ENCODE data around the gene KIF1A.

Gene KIF1A

DNA sequence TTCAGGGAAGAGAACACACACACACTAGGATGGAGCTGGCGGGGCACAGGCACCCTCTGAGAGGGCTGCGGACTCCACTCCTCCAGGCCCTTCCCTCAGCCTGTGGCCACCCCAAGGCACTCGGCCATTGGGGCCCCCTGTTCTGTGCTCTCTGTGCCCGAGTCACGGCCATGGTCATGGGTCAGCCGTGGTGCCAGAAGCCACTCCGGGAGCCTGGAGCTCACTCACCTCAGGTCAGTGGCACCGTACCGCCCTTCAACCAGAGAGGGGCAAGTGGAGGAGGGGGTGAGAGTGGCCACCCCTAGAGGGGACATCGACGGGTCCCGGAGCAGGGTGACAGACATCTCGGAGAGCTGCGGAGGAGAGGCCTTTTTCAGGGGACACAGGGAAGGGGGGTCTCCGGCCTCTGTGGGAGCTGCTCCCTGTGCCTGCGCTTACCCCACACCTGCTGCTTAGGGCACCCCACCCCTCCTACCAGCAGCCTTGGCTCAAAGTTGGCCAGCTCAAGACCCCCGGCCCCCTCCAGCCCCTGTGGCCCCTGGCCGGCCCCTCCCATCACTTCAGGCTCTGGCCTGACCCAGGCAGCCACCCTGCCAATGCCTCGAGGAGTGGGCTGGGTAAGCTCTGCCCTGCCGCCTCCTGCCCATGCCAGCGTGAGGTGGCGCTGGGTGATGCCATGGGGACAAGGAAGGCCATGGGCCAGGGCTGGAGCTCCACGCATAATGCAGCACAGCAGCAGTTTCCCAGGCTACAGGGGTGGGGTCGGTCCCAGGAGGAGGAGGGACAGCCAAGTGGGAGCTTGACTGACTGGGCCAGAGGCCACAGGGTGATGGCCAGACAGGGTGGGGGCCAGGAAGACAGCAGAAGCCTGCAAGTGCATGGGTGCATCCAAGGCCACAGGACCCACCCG is 99.1 kb downstream of the KIF1A start:
- H3K4me3 ChIP-seq (ENCODE audit: low read length): no peak overlapping the region
- TF ChIP-seq, protein P1, sequence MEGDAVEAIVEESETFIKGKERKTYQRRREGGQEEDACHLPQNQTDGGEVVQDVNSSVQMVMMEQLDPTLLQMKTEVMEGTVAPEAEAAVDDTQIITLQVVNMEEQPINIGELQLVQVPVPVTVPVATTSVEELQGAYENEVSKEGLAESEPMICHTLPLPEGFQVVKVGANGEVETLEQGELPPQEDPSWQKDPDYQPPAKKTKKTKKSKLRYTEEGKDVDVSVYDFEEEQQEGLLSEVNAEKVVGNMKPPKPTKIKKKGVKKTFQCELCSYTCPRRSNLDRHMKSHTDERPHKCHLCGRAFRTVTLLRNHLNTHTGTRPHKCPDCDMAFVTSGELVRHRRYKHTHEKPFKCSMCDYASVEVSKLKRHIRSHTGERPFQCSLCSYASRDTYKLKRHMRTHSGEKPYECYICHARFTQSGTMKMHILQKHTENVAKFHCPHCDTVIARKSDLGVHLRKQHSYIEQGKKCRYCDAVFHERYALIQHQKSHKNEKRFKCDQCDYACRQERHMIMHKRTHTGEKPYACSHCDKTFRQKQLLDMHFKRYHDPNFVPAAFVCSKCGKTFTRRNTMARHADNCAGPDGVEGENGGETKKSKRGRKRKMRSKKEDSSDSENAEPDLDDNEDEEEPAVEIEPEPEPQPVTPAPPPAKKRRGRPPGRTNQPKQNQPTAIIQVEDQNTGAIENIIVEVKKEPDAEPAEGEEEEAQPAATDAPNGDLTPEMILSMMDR (conservative IDR thresholded peaks at IDR 0.05; ENCODE audit: low read depth, low read length): no peak
- DNase-seq (ENCODE audit: low read depth): no peak

DNA sequence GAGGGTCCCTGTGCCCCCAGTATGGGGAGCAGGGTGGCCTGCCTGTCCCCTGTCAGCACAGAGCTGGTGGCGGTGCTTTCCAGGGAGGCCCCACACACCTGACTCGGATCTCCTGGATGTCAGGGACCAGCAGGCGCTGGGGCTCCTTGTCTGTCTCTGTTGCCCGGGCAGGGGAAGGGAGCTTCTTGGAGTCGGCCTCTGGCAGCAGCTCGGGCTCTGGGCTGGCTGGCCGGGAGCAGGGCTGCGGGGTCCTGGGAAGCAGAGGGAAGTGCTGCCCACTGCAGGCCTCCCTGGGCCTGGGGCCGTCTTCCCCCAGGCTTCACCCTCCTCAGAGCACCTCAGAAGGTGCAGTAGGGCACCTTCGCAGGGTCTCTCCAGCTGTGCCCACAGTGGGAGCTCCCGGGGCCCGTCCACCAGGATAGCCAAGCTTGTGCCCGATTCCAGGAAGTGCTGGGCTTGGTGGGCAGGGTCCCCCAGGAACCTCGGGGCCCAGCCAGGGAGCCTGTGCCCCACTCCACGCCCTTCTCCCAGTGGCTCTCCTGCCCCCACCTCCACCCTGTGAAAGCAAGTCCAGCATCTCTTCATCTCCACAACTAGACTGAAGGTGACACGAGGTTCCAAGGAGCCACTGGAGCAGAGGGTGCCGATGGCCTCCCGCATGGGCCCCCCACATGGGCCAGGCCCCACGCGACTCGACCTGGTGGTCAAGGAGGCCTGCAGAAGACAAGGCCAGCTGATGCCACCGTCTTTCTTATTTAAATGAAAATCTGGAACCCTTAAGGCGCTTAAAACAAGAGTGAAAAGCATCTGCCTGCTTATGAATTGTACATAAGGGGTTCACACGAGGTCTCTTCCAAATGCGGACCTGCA is 100.1 kb downstream of the KIF1A start:
- H3K4me3 ChIP-seq (ENCODE audit: low read length): no peak overlapping the region
- DNase-seq (ENCODE audit: low read depth): no peak
- TF ChIP-seq, protein P1 (conservative IDR thresholded peaks at IDR 0.05; ENCODE audit: low read depth, low read length): no peak

DNA sequence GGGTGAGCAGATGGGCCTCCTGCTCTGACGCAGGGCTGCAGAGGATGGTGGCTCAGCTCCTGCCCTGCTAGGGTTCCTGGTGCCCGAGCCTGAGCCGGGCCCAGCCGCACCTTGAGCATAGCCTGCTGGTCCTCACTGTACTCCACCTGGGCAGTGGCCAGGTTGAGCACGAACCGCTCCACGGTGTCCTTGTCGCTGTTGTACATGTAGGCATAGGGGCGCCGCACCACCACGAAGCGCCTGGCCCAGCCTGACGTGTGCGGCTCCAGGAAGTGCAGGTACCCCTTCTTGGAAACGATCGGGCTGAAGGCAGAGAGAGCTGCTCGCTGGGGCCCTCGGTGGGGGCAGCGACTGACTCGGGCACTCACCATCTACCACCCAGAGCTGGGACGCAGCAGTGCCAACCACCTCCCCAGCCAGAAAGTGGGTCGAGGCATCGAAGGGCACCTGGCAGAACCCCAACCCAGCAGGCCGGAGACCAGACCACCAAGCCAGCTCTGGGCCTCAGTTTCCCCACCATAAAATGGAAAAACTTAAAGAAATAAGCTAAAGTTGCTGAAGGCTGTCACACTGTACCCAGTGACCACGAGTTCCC is 101.0 kb downstream of the KIF1A start:
- H3K4me3 ChIP-seq (ENCODE audit: low read length): no peak overlapping the region
- DNase-seq (ENCODE audit: low read depth): no peak
- TF ChIP-seq, protein P1 (conservative IDR thresholded peaks at IDR 0.05; ENCODE audit: low read depth, low read length): no peak

DNA sequence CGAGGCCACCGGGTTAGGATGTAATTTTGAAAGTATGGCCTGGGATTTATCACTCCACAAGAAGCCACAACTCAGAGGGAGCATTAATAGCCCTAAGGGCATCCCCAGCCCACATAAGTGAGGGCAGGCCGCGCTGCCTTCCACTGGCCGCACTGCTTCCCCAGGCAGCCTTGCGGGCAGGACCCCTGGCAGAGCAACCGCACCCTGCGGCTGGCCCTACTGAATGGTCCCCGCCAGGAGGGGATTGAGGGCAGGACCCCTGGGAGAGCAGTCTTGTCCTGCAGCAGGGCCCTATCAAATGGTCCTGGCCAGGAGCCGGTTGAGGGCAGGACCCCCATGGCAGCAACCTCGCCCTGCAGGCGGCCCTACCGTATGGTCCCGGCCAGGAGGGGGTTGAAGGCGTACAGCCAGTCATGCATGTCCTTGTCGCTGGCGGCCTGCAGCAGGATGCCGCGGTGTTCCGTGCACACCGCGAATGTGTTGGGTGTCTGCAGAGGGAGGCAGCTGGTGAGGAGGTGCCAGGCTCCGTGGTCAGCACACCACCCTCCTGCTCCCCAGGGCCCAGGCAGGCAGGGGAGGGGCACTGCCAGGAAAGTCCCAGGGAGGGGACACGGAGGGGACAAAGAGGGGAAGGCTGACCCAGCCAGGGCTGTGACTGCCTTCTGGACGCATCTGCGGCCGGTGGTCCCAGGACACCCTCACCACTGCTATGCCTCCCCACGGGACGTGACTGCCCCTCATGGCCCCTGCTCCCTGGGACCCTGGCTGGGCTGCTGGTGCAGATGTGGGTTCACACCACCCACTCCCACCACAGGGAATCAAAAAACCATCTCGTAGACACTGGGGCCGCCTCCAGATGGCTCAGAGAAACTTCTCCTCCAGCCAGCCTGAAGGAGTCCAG is 102.1 kb downstream of the KIF1A start:
- no peak for DNase-seq (ENCODE audit: low read depth)
- no peak overlapping the region for H3K4me3 ChIP-seq (ENCODE audit: low read length)
- TF ChIP-seq, protein P1 (conservative IDR thresholded peaks at IDR 0.05; ENCODE audit: low read depth, low read length): no peak

DNA sequence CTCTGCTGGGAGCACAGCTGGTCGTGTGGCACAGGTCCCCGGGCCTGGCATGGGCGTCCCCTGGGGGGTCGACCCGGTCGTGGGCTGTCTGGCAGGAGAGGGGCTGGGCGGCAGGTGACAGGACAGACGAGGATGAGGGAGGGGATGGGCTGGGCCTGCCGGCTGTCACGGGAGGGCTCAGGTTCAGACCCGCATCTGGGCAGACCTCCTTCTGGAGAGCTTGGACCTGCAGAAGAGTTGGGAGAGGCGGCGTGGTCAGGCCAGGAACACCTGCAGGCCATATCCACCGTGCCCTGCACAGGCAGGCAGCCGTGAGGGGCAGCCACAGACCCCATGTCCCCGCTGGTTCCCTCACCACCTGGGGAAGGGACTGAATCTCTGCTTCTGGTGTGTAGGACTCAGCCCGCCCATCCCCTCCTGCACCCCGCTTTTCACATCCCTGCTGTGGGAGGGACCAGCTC is 102.8 kb downstream of the KIF1A start:
- no peak overlapping the region for H3K4me3 ChIP-seq (ENCODE audit: low read length)
- TF ChIP-seq, protein P1 (conservative IDR thresholded peaks at IDR 0.05; ENCODE audit: low read depth, low read length): no peak
- DNase-seq (ENCODE audit: low read depth): no peak

DNA sequence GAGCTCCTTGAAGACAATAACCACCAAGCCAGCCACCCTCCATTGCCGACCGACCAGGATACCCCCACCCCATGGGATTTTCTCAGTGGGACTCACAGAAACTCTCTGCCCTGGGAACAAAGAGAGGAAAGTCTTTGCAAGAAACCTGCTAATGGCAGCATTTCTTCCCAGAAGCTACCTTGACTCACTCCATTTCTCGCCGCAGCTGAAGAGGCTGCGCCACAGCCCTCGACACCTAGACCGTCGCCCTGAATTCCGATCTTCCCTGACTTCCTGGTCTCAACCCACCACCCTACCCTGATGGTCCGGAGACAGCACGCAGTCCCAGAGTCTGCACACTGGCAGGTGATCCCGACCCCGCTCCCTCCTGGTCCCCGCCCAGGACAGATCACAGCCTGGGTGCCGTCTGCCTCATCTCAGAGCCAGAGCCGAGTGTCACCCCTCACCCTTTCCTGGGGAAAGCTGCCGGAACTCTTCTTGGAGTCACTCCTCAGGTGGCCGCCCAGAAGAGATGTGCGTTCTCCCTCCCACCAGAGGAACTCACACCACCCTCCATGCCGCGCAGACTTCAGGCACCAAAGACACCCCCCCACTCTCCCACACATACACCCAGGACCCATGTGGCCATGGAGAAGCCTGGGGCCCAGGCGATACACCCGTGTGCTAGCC is 103.8 kb downstream of the KIF1A start:
- DNase-seq (ENCODE audit: low read depth): no peak
- H3K4me3 ChIP-seq (ENCODE audit: low read length): no peak overlapping the region
- TF ChIP-seq, protein P1 (conservative IDR thresholded peaks at IDR 0.05; ENCODE audit: low read depth, low read length): no peak
